IMR-90 (cell line): Measurements from ENCODE around the gene UACA. TPM values are rescaled to one million over a fixed set of nuclear protein-coding genes. Genes with fewer than 3 reads are reported as not detected.

Experiments used
- ATAC-seq: fragments of 200-7000 bp; cut with Tn5 transposase; 2 replicates; pipeline ENCODE4 v1.9.1; 2020; ENCODE audit warnings: low read depth, mild to moderate bottlenecking, moderate library complexity
- BruUV-seq: library from RNA; stranded (reverse); fragments of 400-500 nt; replicated peaks from 2 replicates; lab custom pipeline; 2021; lab: Mats Ljungman, UMichigan
- CTCF ChIA-PET: fragments of 300-600 bp; formaldehyde crosslinking; extraction: SDS; loops from one replicate; lab custom pipeline; 2021; ENCODE audit warnings: antibody characterized with exemption; lab: Yijun Ruan, JAX
- POLR2A ChIA-PET: fragments of 300-600 bp; sonication (Branson Sonifier 250); formaldehyde crosslinking; loops from one replicate; lab custom pipeline; 2022; ENCODE audit warnings: antibody characterized with exemption; ENCODE audit not compliant: unreplicated experiment; lab: Charles Lee
- DNase-seq: peaks from one replicate; pipeline ENCODE4 v3.0.0; 2013
- H2AFZ ChIP-seq: replicated peaks from 2 replicates; pipeline ENCODE3; 2013; ENCODE audit warnings: low read length, mild to moderate bottlenecking; ENCODE audit not compliant: poor library complexity
- H2AK5ac ChIP-seq: 2 replicates; pipeline ENCODE4 v1.6.1; 2013; ENCODE audit warnings: low read depth, low read length, inconsistent platforms
- H2AK9ac ChIP-seq: replicated peaks from 2 replicates; pipeline ENCODE3; 2013; ENCODE audit warnings: mild to moderate bottlenecking, low read depth, low read length, moderate library complexity; ENCODE audit not compliant: poor library complexity
- H2BK120ac ChIP-seq: 2 replicates; pipeline ENCODE4 v1.6.1; 2013; ENCODE audit warnings: low read depth, low read length, inconsistent platforms
- H2BK15ac ChIP-seq: 3 replicates; pipeline ENCODE4 v1.6.1; 2013; ENCODE audit warnings: low read depth, low read length, inconsistent platforms
- H2BK20ac ChIP-seq: 2 replicates; pipeline ENCODE4 v1.6.1; 2013; ENCODE audit warnings: low read depth, mild to moderate bottlenecking, inconsistent platforms, low read length, moderate library complexity
- H2BK5ac ChIP-seq: 2 replicates; pipeline ENCODE4 v1.6.1; 2013; ENCODE audit warnings: mild to moderate bottlenecking, low read depth, low read length, inconsistent platforms; ENCODE audit not compliant: poor library complexity, severe bottlenecking
- H3K14ac ChIP-seq: replicated peaks from 2 replicates; pipeline ENCODE4 v1.6.1; 2013; ENCODE audit warnings: low read depth, low read length, inconsistent platforms
- H3K18ac ChIP-seq: 2 replicates; pipeline ENCODE4 v1.6.1; 2013; ENCODE audit warnings: low read depth, low read length, control low read depth
- H3K23ac ChIP-seq: 2 replicates; pipeline ENCODE4 v1.6.1; 2013; ENCODE audit warnings: low read depth, low read length, inconsistent platforms
- H3K27ac ChIP-seq: 2 replicates; pipeline ENCODE4 v1.5.1; 2013; ENCODE audit warnings: mild to moderate bottlenecking, control low read depth, low read length; ENCODE audit not compliant: insufficient read depth
- H3K27me3 ChIP-seq: 2 replicates; pipeline ENCODE4 v1.6.1; 2013; ENCODE audit warnings: low read length; ENCODE audit not compliant: control insufficient read depth, insufficient read depth
- H3K36me3 ChIP-seq: 2 replicates; pipeline ENCODE4 v1.6.1; 2013; ENCODE audit warnings: low read length, mixed read lengths; ENCODE audit not compliant: control insufficient read depth, insufficient read depth
- H3K4ac ChIP-seq: 2 replicates; pipeline ENCODE4 v1.6.1; 2013; ENCODE audit warnings: low read depth, low read length, inconsistent platforms
- H3K4me1 ChIP-seq: 2 replicates; pipeline ENCODE4 v1.6.1; 2013; ENCODE audit warnings: low read length, mixed read lengths; ENCODE audit not compliant: control insufficient read depth, insufficient read depth
- H3K4me2 ChIP-seq: 2 replicates; pipeline ENCODE4 v1.6.1; 2013; ENCODE audit warnings: low read depth, mild to moderate bottlenecking, control low read depth, low read length, moderate library complexity
- H3K4me3 ChIP-seq: 2 replicates; pipeline ENCODE4 v1.5.1; 2013; ENCODE audit warnings: low read depth, mild to moderate bottlenecking, control low read depth, low read length, moderate library complexity; ENCODE audit not compliant: insufficient read depth
- H3K56ac ChIP-seq: 2 replicates; pipeline ENCODE4 v1.6.1; 2013; ENCODE audit warnings: low read length, inconsistent platforms; ENCODE audit not compliant: insufficient read depth; ENCODE audit errors: extremely low read depth
- H3K79me1 ChIP-seq, 2 experiments: 2 replicates each; pipeline ENCODE4 v1.6.1; 2013; ENCODE audit warnings: low read length in 2 of 2, inconsistent platforms in 1 of 2, low read depth in 1 of 2
- H3K9ac ChIP-seq: 2 replicates; pipeline ENCODE4 v1.6.1; 2013; ENCODE audit warnings: low read depth, low read length, control low read depth
- H3K9me1 ChIP-seq: 2 replicates; pipeline ENCODE4 v1.6.1; 2013; ENCODE audit warnings: low read length, inconsistent platforms; ENCODE audit not compliant: insufficient read depth
- H3K9me3 ChIP-seq: 2 replicates; pipeline ENCODE4 v1.6.1; 2013; ENCODE audit warnings: low read length; ENCODE audit not compliant: control insufficient read depth, insufficient read depth
- H4K20me1 ChIP-seq: 2 replicates; pipeline ENCODE4 v1.6.1; 2013; ENCODE audit warnings: low read length, inconsistent platforms; ENCODE audit not compliant: insufficient read depth
- H4K5ac ChIP-seq: 2 replicates; pipeline ENCODE4 v1.6.1; 2013; ENCODE audit warnings: mild to moderate bottlenecking, low read depth, low read length, control low read depth
- H4K8ac ChIP-seq, 2 experiments: 2 replicates each; pipeline ENCODE4 v1.6.1; 2013; ENCODE audit warnings: low read depth in 2 of 2, low read length in 2 of 2, control low read depth in 1 of 2, inconsistent platforms in 1 of 2
- H4K91ac ChIP-seq: 2 replicates; pipeline ENCODE4 v1.6.1; 2013; ENCODE audit warnings: low read depth, low read length, inconsistent platforms; ENCODE audit not compliant: insufficient read depth
- CEBPB ChIP-seq: IDR thresholded peaks from 2 replicates; pipeline ENCODE4 v1.6.1; 2012; ENCODE audit warnings: low read depth, low read length, improper control_type of control experiment
- CHD1 ChIP-seq: IDR thresholded peaks from 2 replicates; pipeline ENCODE4 v1.6.1; 2012; ENCODE audit warnings: low read depth, low read length, improper control_type of control experiment
- MAZ ChIP-seq: IDR thresholded peaks from 2 replicates; pipeline ENCODE4 v1.6.1; 2012; ENCODE audit warnings: low read depth, mild to moderate bottlenecking, low read length, improper control_type of control experiment, moderate library complexity, borderline replicate concordance
- MXI1 ChIP-seq: IDR thresholded peaks from 2 replicates; pipeline ENCODE4 v1.6.1; 2012; ENCODE audit warnings: low read depth, mild to moderate bottlenecking, low read length, moderate library complexity, borderline replicate concordance
- POLR2A ChIP-seq: IDR thresholded peaks from 2 replicates; pipeline ENCODE4 v1.6.1; 2012; ENCODE audit warnings: mild to moderate bottlenecking, low read depth, low read length
- SMC3 ChIP-seq: fragments of 150-350 bp; IDR thresholded peaks from 2 replicates; pipeline ENCODE4 v1.6.1; 2016; ENCODE audit warnings: low read depth, mild to moderate bottlenecking, antibody characterized with exemption, low read length, moderate library complexity
- WGBS, 2 experiments: methylation state at CpG; one replicate each; pipeline versions ENCODE4 v1.1.5 to v1.1.7; 2013; ENCODE audit warnings: missing lambda C conversion rate in 2 of 2; ENCODE audit not compliant: insufficient read length in 1 of 2; ENCODE audit errors: extremely low coverage in 2 of 2; 5-methylcytosine and 5-hydroxymethylcytosine counted together
- dilution Hi-C: fragments of 300-500 bp; cut with HindIII; formaldehyde crosslinking; loops from one replicate; pipeline ENCODE4 v1.14.3; 2018; ENCODE audit warnings: low sequenced_read_pairs; ENCODE audit not compliant: unreplicated experiment
- in situ Hi-C: fragments of 300-500 bp; cut with MboI; formaldehyde crosslinking; loops from 3 replicates; pipeline ENCODE4 v1.14.3; 2019; ENCODE audit warnings: low sequenced_read_pairs, inconsistent platforms, mixed read lengths
- intact Hi-C: fragments of 100-400 bp; cut with micrococcal nuclease; formaldehyde crosslinking; loops from 2 replicates; pipeline ENCODE4 v1.10.0; 2022
- polyA plus RNA-seq, 3 experiments: library from polyadenylated mRNA; depleted of rRNA; stranded (reverse); fragments of >200 nt; gene quantifications; 2 replicates each; pipeline ENCODE4 v1.2.3, GENCODE V29; 2012; ENCODE audit warnings: low replicate concordance in 1 of 3
- total RNA-seq: library from RNA; depleted of rRNA; stranded (reverse); fragments of >200 nt; gene quantifications from 2 replicates; pipeline ENCODE4 v1.2.3, GENCODE V29; 2012
- TF ChIP-seq, protein P1 (sequence below): fragments of 150-350 bp; IDR thresholded peaks from 2 replicates; pipeline ENCODE4 v1.6.1; 2017; ENCODE audit warnings: mild to moderate bottlenecking, antibody characterized with exemption, low read length, low read depth
- TF ChIP-seq, protein P2 (sequence below): conservative IDR thresholded peaks from 2 replicates; pipeline ENCODE4 v1.5.1; 2012; ENCODE audit warnings: mild to moderate bottlenecking, low read depth, low read length, improper control_type of control experiment

The UACA gene
- total and polyA plus RNA-seq, 2 of the 4 experiments (the other 2 are of a cell fraction), result 156 to 507 TPM

DNA sequence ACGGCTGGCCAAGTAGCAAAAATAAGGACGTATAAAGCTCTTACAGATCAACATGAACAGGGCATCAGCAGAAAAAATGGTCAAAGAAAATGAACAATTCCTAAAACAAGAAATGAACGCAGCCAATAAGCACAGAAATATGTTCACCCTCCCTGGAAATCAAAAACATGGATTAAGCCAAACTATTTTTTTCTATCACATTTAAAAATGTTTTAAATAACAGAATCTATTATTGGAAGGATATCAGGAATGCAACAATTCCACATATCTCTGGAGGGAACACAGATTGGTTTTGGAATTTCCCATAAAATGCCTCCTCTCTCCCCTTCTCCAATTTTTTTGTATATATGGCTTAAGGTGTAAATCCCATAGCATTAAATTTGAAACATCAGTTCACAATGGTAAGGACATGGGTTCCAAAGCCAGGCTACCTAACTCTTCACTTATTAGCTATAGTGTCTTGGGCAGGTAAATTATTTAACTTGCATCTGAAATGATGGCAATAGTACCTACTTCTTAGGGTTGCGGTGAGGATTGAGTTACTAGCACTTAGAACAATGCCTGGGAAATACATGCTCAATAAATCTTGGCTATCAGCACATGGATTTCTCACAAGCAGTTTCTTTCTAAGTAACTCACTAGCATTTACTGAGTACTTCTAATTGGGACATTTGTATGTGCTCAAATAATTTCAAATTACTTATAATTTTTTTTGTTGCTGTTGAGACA is 10.1 kb downstream of the UACA start:
- Histone ChIP-seq H3K56ac (no peak overlapping the region), H2BK120ac (no peak overlapping the region), H3K23ac (no peak overlapping the region), H4K20me1 (peaks cover 34% of the 10 kb centered on the region), H3K9me1 (peaks cover 12% of the 10 kb centered on the region), H2BK20ac (no peak overlapping the region), H3K27ac (no peak overlapping the region), H2BK15ac (no peak overlapping the region), H2AFZ (no peak overlapping the region), H3K9ac (no peak overlapping the region), H3K79me1 (peaks cover 7 to 46% of the 10 kb centered on the region in 2 experiments), H3K9me3 (no peaks in the 10 kb centered on the region), H3K36me3 (no peaks in the 10 kb centered on the region), H2AK9ac (no peak overlapping the region), H3K14ac (no peak overlapping the region), H2AK5ac (no peak overlapping the region), H3K4me2 (no peak overlapping the region), H4K91ac (no peak overlapping the region), H3K4me3 (no peak overlapping the region), H3K4me1 (peaks cover 7% of the 10 kb centered on the region), H3K4ac (no peak overlapping the region), H3K18ac (no peak overlapping the region), H4K8ac (no peak overlapping the region), H2BK5ac (no peak overlapping the region), H3K27me3 (no peaks in the 10 kb centered on the region), H4K5ac (no peak overlapping the region)
- dilution Hi-C loops (no loop called here), intact Hi-C loops (no loop called here), in situ Hi-C loops (no loop called here)
- ChIA-PET CTCF (interaction anchor here (0.8 kb wide), 1 partner anchor 71 kb away, joined by 4 read pairs; no protein-coding TSS in a partner anchor), POLR2A (no interaction called here)
- TF ChIP-seq POLR2A, result no peak
- no peak for TF ChIP-seq CHD1
- TF ChIP-seq MAZ, result no peak
- TF ChIP-seq, protein P1, sequence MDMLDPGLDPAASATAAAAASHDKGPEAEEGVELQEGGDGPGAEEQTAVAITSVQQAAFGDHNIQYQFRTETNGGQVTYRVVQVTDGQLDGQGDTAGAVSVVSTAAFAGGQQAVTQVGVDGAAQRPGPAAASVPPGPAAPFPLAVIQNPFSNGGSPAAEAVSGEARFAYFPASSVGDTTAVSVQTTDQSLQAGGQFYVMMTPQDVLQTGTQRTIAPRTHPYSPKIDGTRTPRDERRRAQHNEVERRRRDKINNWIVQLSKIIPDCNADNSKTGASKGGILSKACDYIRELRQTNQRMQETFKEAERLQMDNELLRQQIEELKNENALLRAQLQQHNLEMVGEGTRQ, result no peak
- no peak for TF ChIP-seq MXI1
- no peak for TF ChIP-seq SMC3
- TF ChIP-seq, protein P2, sequence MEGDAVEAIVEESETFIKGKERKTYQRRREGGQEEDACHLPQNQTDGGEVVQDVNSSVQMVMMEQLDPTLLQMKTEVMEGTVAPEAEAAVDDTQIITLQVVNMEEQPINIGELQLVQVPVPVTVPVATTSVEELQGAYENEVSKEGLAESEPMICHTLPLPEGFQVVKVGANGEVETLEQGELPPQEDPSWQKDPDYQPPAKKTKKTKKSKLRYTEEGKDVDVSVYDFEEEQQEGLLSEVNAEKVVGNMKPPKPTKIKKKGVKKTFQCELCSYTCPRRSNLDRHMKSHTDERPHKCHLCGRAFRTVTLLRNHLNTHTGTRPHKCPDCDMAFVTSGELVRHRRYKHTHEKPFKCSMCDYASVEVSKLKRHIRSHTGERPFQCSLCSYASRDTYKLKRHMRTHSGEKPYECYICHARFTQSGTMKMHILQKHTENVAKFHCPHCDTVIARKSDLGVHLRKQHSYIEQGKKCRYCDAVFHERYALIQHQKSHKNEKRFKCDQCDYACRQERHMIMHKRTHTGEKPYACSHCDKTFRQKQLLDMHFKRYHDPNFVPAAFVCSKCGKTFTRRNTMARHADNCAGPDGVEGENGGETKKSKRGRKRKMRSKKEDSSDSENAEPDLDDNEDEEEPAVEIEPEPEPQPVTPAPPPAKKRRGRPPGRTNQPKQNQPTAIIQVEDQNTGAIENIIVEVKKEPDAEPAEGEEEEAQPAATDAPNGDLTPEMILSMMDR, result no peak
- TF ChIP-seq CEBPB, result no peak
- ATAC-seq (no peak), DNase-seq (no peak)
- no CpG with 5 or more reads among the region's 4 CpGs for WGBS, 2 experiments
- no TSS peak for BruUV-seq
